ENCODE results near the gene NCDN.

DNA sequence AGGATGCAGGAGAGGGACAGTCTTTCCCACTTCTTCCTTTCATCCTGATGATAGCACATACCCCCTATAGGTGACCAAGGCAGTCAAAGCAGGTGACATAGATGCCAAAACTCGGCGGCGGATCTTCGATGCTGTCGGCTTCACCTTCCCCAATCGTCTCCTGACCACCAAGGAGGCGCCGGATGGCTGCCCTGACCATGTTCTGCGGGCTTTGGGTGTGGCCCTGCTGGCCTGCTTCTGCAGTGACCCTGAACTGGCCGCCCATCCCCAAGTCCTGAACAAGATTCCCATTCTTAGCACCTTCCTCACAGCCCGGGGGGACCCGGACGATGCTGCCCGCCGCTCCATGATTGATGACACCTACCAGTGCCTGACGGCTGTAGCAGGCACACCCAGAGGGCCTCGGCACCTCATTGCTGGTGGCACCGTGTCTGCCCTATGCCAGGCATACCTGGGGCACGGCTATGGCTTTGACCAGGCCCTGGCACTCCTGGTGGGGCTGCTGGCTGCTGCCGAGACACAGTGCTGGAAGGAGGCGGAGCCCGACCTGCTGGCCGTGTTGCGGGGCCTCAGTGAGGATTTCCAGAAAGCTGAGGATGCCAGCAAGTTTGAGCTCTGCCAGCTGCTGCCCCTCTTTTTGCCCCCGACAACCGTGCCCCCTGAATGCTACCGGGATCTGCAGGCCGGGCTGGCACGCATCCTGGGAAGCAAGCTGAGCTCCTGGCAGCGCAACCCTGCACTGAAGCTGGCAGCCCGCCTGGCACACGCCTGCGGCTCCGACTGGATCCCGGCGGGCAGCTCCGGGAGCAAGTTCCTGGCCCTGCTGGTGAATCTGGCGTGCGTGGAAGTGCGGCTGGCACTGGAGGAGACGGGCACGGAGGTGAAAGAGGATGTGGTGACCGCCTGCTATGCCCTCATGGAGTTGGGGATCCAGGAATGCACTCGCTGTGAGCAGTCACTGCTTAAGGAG is 2.9 kb downstream of the NCDN start:
- TF ChIP-seq, protein P1, sequence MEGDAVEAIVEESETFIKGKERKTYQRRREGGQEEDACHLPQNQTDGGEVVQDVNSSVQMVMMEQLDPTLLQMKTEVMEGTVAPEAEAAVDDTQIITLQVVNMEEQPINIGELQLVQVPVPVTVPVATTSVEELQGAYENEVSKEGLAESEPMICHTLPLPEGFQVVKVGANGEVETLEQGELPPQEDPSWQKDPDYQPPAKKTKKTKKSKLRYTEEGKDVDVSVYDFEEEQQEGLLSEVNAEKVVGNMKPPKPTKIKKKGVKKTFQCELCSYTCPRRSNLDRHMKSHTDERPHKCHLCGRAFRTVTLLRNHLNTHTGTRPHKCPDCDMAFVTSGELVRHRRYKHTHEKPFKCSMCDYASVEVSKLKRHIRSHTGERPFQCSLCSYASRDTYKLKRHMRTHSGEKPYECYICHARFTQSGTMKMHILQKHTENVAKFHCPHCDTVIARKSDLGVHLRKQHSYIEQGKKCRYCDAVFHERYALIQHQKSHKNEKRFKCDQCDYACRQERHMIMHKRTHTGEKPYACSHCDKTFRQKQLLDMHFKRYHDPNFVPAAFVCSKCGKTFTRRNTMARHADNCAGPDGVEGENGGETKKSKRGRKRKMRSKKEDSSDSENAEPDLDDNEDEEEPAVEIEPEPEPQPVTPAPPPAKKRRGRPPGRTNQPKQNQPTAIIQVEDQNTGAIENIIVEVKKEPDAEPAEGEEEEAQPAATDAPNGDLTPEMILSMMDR (conservative IDR thresholded peaks at IDR 0.05) = no peak
- no peak for TF ChIP-seq ZFX (IDR thresholded peaks at IDR 0.05)

Data from C4-2B (cell line).